Iris pigment epithelial cell (primary cell): ENCODE measurements around the gene MCL1.

Experiments used
- DNase-seq: peaks from one replicate; pipeline ENCODE4 v3.0.0-alpha.2; 2011; ENCODE audit warnings: low read depth

Gene MCL1

DNA sequence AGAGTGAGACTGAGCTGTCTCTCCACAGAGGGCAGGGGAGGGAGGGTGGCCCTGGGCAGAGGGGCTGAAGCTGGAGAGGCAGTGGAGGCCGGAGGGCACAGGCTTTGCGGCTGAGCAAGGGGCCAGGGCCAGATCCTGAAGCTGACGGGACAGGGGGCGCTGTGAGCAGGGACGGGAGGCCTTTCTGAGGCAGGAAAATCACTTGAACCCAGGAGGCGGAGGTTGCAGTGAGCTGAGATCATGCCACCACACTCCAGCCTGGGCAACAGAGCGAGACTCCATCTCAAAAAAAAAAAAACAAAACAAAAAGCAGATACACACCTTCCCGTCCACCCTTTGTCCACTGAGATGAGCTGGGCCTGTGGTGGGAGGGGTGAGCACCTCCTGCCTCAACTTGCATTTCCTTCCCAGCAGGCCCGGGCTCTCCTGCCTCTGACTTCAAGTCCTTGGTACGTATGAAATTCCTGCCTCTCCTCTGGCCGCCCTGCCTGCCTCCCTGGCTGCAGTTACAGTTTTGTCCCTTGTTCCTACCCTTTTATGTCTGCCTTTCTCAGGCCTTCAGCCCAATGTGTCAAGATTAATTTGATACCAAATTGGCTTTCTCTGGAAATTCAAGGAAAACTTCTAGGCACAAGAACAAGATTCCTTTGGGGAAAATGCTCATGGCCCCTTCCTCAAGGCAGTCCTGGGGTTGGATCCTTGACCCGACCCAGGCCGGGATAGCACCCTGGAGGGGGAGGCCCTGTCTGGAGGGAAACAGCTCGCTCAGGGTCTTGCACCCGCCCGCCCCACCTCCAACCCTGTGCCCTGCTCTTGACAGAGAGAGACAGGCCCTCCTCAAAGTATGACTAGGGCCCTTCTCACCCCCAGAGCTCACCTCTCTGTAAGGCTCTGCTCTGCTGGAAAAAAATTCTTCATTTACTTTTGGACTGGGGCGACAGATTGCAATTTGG is 41.4 kb downstream of the MCL1 start:
- peak; percentile 85 for DNase-seq

DNA sequence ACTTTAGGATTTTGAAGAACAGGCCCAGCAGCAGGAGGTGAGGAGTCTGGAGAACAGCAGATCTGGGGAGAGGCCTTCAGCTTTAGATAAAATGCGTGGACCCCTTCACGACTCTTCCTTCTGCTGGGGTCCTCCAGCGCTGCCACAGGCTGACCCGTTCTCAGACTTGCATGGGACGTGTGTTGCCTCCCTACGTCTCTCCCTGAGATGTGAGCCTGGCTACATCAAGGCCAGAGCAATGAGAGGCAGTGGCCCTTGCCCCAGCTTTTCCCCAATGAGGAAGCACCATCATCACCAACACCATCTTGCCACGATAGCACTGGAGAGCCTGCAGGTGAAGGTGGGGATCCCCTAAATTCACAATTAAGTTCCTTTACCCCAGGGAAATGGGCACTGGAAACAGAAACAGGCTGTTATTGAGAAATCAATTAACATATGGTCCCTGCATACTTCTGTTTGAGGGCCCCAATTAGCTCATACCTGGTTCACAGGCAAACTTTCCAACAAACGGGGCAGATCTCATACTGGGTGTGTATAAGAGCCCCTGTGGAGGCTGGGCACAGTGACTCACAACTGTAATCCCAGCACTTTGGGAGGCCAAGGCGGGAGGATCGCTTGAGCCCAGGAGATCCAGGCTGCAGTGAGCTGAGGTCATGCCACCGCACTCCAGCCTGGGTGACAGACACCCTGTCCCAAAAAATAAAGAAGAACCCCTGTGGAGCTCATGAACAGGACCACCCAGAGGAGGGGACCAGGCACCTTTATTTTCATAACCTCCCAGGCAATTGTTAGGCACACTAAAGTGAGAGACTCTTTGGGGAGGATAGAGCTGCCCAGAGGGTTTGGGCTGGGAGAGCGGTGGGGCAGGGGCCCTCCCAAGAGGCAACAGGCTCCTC is 42.3 kb downstream of the MCL1 start:
- no peak for DNase-seq

DNA sequence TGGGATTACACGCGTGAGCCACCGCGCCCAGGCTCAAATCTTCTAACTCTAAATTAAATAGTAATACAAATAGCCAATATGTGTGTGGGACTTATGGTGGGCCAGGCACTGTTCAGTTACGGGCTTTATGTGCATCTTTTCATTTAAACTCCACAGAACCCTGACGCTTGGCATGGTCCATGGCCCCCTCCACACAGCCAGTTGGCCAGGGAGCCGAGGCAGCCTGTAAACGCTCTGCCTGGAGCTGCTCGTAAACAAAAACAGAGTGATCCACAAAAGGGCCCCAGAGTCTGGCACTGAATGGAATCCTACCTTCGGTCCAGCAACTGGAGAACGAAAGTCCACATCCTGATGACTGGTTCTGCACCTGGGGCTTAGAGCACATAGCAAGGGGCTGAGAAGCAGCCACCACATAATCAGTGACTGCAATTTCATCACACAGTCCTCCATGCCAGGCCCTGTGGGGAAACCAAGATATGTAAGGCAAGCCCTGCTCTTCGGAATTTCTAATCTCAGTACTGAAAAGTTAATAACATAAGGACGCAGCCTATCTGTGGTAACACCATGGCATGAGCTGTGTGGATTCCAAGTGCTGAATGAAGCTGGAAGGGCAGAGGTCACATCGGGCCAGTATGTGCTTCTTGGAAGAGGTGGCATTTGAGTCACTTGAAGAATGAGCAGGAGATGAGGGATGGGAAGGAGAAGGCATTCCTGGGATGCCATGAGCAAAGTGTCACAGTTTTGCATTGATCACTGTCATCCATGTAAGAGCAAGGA is 43.7 kb downstream of the MCL1 start:
- DNase-seq, result no peak

DNA sequence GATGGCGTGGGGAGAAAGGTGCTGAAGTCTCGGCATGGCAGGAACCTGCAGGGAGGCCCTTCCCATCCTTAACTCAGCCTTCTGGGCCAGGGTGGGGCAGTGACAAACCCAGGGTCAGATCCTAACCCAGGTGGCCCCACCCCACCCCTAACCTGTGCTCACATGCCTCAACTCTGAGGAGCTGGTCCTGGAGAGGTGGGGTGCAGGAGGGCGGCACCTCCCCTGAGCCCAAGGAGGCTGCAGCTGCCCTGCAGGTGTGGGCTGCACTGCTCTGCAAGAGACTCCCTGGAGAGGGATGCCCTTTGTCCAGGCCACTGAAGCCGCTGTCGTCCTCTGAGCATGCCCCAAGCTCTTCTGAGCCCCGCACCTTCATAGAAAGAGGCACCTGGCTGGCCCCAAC is 45.4 kb downstream of the MCL1 start:
- no peak for DNase-seq

DNA sequence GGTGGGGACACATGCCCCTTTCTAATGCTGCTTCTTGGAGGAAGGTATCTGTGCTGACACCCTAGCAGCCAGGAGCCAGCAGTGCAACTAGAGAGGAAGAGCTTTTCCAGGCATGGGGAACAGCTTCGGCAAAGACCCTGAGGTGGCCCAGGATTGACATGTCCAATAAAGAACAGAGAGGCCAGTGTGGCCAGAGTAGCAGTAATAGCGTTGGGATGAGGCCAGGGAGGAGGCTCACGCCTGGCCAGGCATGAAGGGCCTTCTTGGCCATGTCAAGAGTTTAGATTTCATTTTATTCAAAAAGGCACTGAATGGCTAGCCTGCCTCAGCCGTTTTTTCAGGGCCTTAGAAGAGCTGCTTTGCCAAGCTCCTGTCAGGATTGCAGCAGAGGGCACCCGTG is 46.5 kb downstream of the MCL1 start:
- no peak for DNase-seq

DNA sequence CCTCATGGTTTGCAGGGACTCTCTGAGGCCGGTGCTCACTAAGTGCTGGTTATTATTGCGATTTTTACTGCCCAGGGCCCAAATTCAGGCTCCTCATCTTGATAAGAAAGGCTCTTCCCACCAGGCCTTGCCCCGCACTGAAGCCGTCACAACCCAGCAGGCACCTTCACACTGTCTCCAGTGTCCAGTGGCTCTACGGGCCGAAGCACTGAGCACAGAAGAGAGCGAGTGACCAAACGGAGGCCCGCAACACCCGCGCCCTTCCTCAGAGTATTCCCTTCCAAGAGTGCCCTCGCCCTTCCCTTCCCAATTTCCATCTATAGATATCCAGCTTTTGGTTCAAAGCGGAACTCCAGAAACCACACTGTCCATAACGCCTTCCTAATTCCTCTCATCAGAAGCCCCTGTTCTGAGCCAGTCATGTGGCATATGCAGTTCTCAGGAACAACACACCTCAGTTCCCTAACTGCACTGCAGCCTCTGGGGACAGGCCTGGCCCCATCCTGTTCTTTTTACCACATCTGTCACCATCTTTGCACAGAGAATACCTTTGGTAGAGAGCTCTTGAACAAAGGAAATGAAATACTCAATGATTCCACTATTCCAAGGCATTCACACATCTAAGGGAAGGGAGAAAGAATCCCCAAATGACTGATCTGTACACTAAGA is 48.8 kb downstream of the MCL1 start:
- DNase-seq, result no peak

DNA sequence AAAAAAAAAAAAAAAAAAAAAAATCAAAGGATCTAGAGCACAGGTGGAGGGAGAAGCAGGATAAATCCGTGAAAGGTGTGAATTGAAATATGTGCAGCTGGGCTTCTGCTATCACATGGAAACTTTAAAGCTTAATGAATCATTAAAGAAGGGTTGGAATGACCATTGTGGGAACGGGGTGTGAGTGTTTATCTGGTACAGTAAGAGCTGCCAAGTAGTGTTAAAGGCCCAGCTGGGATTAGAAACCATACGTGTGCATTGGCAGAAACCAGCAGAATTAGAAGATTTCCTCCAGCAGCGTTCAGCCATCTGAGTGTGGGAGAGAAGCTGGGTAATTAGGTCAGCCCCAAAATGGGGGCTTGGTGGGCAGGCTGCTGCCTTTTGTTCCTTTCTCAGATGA is 50.4 kb downstream of the MCL1 start:
- peak; percentile 91 for DNase-seq

DNA sequence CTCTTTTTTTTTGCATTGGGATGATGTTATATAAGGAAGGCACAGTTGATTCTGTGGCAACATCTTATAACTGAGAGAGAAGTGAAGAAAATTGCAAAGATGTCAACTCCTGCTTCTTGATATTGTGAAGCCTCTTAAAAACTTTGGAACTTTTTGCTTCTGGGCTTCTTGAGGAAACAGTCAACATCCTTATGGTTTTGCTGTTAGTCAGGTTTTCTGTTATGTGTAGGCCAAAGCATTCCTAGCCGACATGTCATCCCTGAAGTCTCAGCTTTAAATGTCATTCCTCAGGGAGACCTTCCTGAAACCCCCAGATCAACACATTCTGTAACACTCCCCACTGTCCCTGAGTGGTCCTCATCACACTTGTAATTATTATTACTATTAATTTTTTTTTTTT is 51.2 kb downstream of the MCL1 start:
- DNase-seq, result peak; percentile 84

DNA sequence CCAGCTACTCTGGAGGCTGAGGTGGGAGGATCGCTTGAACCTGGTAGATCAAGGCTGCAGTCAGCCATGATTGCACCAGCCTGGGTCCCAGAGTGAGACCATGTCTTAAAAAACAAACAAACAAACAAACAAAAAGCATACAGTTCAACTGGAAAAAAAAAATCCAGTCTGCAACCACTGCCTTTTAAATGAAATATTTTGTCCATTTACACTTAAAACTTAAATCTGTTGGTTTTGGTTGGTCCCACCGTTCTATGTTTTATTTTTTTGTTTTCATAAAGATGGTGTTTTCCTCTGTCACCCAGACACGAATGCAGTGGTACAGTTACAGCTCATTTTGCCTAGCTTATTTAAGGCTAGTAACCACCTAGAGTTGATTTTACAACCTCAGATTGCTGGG is 54.1 kb downstream of the MCL1 start:
- no peak for DNase-seq
